Measurements from ENCODE around the gene RNF31. TPM values are rescaled to one million over a fixed set of nuclear protein-coding genes. Genes with fewer than 3 reads are reported as not detected.

Gene RNF31
- polyA plus RNA-seq, 12 donors = 27.3 to 75.4 (median 35.6) TPM; not detected in 1

DNA sequence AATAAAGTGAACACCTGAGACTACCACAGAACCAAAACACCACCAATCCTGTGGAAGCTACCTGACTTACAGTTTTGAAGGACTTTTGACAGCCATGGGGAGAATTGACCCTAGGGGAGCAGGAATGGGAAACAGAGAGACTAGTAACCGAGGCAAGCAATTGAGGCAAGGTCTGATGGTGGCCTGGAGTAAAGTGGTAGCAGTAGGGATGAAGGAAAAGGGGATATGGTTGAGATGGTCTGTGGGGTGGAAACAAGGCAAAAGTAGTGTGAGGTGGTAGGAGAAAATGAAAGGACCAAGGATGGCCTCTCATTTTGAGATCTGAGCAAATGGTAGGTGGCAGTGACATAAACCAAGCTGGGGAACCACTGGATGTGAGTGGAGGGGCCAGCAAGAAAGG lies 9.5 kb downstream of the RNF31 start:
- DNase-seq = no peak

GRCh38 chr14:24157331-24157730 lies 10.0 kb downstream of the RNF31 start:
- no peak for DNase-seq

DNA sequence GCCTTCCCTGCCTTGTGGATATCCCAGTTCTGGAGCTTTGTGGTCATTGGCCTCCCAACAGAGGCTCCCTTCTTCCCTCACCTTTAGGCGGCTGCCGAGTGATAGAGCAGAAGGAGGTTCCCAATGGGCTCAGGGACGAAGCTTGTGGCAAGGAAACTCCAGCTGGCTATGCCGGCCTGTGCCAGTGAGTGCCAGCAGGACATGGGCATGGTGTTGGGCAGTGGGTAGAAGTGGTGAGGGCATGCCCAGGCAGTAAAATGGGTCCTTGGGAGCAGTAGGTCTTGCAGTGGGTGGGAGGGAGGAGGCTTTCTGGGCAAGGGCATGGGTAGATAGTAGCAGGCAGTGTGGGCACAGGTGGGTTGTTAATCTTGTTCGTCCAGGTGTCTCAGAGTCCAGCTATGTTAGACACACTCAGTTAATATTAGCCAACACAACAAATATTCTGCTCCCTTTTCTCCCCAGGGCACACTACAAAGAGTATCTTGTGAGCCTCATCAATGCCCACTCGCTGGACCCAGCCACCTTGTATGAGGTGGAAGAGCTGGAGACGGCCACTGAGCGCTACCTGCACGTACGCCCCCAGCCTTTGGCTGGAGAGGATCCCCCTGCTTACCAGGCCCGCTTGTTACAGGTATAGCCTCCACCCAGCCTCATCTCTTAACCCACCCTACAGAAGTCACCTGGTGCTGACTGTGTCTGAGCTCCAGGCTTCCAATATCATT lies 12.6 kb downstream of the RNF31 start:
- no peak for DNase-seq

DNA sequence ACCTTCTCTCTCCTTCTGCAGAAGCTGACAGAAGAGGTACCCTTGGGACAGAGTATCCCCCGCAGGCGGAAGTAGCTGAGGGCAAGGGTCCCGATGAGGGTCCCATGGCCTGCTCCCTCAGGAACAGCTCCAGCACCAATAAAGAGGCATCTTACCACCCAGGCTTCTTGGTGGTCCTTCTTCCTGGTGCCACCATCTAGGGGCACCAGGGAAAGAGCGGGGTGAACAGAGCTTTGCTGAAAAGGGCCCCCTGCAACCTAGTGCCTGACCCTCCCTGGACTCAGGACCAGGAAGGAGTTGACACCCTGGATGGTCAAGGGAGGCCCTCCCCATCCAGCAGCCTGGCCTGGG lies 13.2 kb downstream of the RNF31 start:
- DNase-seq = no peak

- DNase-seq = peak; percentile 96
Observed at GRCh38 chr14:24160850-24161804, 13.8 kb downstream of the RNF31 start, which contains the start of gene IRF9. Gene IRF9, plus strand, starts transcription at chr14:24161265. Its CDS starts 880 bp downstream, at chr14:24162145.

DNA sequence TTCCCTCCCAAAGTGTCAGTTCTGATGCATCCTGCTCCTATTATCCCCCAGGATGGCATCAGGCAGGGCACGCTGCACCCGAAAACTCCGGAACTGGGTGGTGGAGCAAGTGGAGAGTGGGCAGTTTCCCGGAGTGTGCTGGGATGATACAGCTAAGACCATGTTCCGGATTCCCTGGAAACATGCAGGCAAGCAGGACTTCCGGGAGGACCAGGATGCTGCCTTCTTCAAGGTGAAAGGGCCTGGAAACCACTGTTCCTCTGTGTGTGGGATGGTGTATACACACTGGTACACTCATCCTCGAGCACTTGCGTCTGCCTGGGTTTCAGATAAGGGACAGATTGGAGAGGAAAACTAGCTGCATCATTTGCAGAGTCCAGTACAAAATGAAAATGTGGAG lies 14.8 kb downstream of the RNF31 start:
- no peak for DNase-seq

- DNase-seq = no peak
Observed at GRCh38 chr14:24164518-24164991, 17.3 kb downstream of the RNF31 start.

DNA sequence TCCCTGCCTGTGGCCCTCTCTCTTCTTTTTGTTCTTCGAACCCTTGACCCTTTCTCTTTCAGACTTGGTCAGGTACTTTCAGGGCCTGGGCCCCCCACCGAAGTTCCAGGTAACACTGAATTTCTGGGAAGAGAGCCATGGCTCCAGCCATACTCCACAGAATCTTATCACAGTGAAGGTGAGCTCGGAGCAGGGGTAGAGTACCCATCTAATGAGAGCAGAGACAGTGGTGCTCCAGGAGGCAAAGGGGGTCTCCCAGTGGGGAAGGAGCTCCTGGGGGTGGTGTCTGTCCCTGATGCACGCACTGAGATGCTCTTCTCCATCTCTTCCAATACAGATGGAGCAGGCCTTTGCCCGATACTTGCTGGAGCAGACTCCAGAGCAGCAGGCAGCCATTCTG lies 18.5 kb downstream of the RNF31 start:
- DNase-seq = no peak

DNA sequence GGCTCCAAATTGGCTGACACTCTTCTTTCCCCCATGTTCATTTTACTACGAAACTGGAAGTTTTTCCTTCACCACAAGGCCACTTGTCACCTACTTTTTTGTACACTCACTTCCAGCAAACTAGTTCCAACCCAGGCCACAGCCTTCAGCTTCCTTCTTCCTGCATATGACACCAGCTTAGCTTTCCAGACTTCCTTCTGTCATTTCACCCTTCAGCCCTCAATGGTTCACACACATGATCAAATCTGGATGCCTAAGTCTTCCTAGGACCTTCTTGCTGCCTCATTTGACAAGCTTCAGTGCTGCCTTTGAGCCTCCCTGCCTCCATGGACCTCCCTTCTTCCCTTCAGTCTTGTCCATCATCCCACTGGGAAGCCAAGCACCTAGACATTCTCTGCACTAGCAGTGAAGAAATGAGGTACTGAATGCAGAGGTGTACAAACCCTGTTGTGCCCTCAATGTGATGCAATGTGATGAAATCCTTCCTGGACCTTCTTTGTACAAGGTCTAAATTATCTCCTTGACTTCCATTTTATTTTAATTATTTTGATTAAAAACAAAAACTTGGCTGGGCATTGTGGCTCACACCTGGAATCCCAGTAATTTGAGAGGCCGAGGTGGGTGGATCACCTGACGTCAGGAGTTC lies 20.3 kb downstream of the RNF31 start:
- DNase-seq = no peak

- DNase-seq = peak; percentile 81
Observed at GRCh38 chr14:24171422-24172260, 24.3 kb downstream of the RNF31 start, which contains the start of gene REC8. Gene REC8, plus strand, starts transcription at chr14:24172080. Its CDS starts 473 bp downstream, at chr14:24172553.

DNA sequence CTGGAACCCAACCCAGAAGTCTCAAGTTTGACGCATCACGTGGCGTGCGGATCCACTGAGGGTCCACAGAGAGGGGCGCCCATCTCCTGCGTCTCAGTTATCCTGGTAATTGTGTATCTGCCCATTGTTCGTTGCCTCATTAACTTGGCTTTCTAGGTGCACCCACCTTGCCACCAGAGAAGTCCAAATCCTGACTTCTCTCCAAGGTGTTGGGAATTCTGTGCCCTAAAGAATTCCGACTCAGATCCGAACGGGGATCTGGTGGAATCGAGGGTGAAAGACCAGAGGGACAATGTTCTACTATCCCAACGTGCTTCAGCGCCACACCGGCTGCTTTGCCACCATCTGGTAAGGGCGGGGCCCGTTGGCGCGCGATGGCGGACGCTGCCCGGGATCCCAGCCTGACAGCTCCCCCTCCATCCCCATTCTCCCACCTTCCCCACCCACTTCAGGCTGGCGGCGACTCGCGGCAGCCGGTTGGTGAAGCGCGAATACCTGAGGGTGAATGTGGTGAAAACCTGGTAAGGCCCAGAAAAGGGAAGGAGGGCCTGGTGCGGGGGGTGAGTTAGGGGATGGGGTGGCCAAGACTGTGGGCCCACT lies 25.1 kb downstream of the RNF31 start:
- DNase-seq = no peak

DNA sequence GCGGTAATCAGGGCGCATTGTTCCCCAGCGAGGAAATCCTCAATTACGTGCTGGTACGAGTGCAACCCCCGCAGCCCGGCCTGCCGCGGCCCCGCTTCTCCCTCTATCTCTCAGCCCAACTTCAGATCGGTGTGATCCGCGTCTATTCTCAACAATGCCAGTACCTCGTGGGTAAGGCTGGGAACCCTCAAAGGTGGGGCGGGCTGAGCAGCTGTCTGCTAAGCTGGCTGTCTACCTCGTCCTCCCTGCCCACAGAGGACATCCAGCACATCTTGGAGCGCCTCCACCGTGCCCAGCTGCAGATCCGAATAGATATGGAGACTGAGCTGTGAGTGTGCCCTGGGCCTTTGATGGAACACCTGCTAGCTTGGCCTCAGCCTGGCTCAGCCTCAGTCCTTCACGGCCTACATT lies 25.6 kb downstream of the RNF31 start:
- DNase-seq = no peak

DNA sequence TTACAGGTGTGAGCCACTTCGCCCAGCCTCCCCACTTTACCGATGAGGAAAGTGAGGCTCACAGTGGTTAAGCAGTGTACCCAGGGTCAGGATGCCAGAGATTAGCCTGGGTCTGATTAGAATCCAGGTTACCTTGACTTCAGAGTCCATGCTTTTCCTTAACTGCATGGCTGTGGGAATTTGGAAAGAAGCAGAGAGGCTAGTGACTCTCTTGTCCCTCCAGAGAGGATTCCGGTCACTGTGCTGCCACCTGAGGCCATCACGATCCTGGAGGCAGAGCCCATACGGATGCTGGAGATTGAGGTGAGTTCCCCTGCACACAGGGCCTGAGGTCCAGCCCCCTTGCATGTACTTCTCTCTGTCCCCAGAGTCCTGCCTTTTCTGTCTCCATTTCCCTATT lies 29.3 kb downstream of the RNF31 start:
- DNase-seq = no peak

- no peak for DNase-seq
Observed at GRCh38 chr14:24177041-24177825, 29.9 kb downstream of the RNF31 start.

- DNase-seq = no peak
Observed at GRCh38 chr14:24177891-24178290, 30.6 kb downstream of the RNF31 start.

DNA sequence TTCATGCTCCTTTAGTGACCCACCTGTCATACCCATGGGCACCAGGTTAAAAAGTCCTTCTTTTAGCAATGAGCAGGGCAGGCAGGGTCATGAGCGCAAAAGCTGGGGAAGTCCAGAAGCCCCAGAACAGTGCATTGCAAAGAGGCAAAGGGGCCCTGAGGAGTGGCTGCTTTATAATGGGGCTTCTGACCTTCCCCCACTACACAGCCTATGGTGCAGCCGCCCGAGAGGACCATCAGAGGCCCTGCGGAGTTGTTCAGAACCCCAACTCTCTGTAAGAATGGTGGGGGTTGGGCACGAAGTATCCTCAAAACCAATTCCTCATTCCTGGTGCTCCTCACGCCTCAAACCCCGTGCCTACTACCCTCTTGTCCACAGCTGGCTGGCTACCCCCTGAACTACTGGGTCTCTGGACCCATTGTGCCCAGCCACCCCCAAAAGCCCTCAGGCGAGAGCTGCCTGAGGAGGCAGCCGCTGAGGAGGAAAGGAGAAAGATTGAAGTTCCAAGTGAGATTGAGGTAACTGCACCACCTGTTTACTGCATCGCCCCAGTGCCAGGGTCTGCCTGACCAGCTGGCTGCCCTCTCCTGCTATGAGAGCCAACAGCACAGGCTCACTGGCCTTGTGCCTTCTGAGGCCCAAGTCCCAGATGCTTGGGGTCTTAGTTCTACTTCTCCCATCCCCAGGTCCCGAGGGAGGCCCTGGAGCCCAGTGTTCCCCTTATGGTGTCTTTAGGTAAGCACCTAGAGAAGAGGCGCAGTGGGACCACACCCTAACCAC lies 31.3 kb downstream of the RNF31 start:
- DNase-seq = no peak

DNA sequence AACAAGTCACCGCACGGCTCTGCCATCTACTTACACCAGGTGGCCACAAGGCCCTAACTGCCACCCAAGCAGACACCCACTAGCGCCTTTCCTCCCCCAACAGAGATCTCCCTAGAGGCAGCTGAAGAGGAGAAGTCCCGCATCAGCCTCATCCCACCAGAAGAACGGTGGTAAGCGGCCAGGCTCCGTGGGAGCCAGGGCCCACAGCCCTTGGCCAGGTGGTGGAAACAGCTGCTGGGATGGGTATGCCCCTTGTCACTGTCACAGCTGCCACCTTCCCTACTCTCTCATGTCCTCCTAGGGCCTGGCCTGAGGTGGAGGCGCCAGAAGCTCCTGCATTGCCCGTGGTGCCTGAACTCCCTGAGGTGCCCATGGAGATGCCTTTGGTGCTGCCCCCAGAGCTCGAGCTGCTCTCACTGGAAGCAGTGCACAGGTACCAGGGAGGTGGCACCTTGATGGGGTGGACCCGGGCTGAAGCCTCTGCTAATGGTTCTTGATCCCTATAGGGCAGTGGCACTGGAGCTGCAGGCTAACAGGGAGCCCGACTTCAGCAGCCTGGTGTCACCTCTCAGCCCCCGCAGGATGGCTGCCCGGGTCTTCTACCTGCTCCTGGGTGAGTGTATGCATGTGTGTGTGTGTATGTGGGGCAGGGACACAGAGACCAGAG lies 32.1 kb downstream of the RNF31 start:
- no peak for DNase-seq

DNA sequence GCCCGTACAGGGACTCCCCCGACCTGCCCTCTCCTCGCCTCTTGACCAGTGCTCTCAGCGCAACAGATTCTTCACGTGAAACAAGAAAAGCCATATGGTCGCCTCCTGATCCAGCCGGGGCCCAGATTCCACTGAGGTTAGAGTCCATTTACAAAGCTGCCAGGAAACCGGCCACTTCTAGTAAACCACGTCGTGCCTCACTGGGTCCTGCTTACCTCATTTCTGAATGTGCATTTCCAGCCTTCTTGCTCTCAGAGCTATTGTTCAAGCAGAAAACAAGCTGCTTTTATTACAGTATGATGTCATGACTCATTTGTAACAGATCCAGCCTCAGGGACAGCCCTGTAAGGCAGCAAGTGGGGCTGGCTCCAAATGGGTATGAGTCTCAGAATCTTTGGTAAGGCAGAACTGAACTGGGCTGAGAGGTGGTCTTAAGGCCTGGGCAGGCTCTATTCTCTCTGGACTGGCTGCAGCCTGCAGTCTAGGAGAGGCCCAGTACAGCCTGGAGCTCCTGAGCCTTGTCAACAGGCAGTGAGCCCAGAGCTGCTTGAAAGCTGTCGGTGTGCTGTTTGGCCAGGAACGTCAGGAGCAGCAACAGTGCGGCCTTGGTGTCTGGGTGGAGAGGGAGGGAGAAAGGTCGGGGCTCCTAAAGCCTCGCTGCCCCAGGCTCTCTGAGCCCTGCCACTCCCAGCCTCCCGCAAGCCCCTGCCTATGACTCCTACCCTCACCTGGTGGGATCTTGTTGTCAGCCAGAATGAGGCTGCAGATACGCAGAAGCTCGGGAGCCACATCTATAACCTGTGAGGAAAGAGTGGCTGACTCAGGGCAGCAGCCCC lies 32.9 kb downstream of the RNF31 start:
- DNase-seq = no peak
